GM18520 (cell line): ENCODE data around the gene CP.

ENCODE experiments used
- ATAC-seq: cut with Tn5 transposase; IDR thresholded peaks from one replicate; pipeline ENCODE4 v1.9.1; 2021; ENCODE audit not compliant: unreplicated experiment

CP gene

GRCh38 chr3:149186721-149187120 lies 34.9 kb downstream of the CP start:
- ATAC-seq = no peak

GRCh38 chr3:149186219-149186618 lies 35.4 kb downstream of the CP start:
- ATAC-seq = no peak

- ATAC-seq = no peak
These were observed 40.4 kb downstream of the CP start for GRCh38 chr3:149181182-149181581.

GRCh38 chr3:149180057-149180573 lies 41.5 kb downstream of the CP start:
- ATAC-seq = no peak

GRCh38 chr3:149179220-149179619 lies 42.4 kb downstream of the CP start:
- no peak for ATAC-seq

GRCh38 chr3:149177122-149177521 lies 44.5 kb downstream of the CP start:
- no peak for ATAC-seq

- ATAC-seq = peak; percentile 95
These were observed 46.7 kb downstream of the CP start for GRCh38 chr3:149174901-149175300.

GRCh38 chr3:149170672-149171071 lies 51.0 kb downstream of the CP start:
- no peak for ATAC-seq

- ATAC-seq = no peak
These were observed 53.7 kb downstream of the CP start for GRCh38 chr3:149167898-149168297.

GRCh38 chr3:149163066-149163465 lies 58.6 kb downstream of the CP start:
- no peak for ATAC-seq

- no peak for ATAC-seq
These were observed 59.6 kb downstream of the CP start for GRCh38 chr3:149162007-149162406.

GRCh38 chr3:149160754-149161300 lies 60.8 kb downstream of the CP start:
- no peak for ATAC-seq

GRCh38 chr3:149153402-149153801 lies 68.2 kb downstream of the CP start:
- no peak for ATAC-seq

GRCh38 chr3:149152420-149152819 lies 69.2 kb downstream of the CP start:
- peak; percentile 89 for ATAC-seq

GRCh38 chr3:149151843-149152242 lies 69.8 kb downstream of the CP start:
- no peak for ATAC-seq

GRCh38 chr3:149150436-149150835 lies 71.2 kb downstream of the CP start:
- ATAC-seq = no peak

- ATAC-seq = peak; percentile 88
These were observed 75.7 kb downstream of the CP start for GRCh38 chr3:149145974-149146373.

GRCh38 chr3:149145356-149145755 lies 76.3 kb downstream of the CP start:
- no peak for ATAC-seq

GRCh38 chr3:149142682-149143081 lies 78.9 kb downstream of the CP start:
- no peak for ATAC-seq

- no peak for ATAC-seq
These were observed 87.1 kb downstream of the CP start for GRCh38 chr3:149134575-149134974.

GRCh38 chr3:149131589-149131988 lies 90.0 kb downstream of the CP start:
- no peak for ATAC-seq

- ATAC-seq = peak; percentile 88
These were observed 92.1 kb downstream of the CP start, which contains the start of gene HPS3 for GRCh38 chr3:149129326-149130205. Gene HPS3, plus strand, starts transcription at chr3:149129638. Its CDS starts 86 bp downstream, at chr3:149129724.
